Natural killer cell (primary cell): ENCODE measurements around the gene ZNF665. TPM values are rescaled to one million over a fixed set of nuclear protein-coding genes. Genes with fewer than 3 reads are reported as not detected.
"Not testable (repeated sequence)": the region's sequence is repeated elsewhere in the genome, so short reads cannot be mapped to it uniquely, and the experiment has no call there.

Experiments used
- ATAC-seq, 3 donors: fragments of 150-1000 bp in 2 of 3; fragments of 200-7000 bp in 1 of 3; cut with Tn5 transposase; 1 replicate in 1 of 3; 2 replicates in 2 of 3; pipeline ENCODE4 v1.10.0; 2021; ENCODE audit warnings: mild to moderate bottlenecking in 2 of 3, moderate library complexity in 2 of 3
- DNase-seq, 2 donors: peaks; one replicate each; pipeline versions ENCODE4 v3.0.0 to v3.0.0-alpha.2; 2013 to 2021; ENCODE audit warnings: mixed read lengths in 1 of 2
- H3K27ac ChIP-seq: one replicate; pipeline ENCODE4 v1.5.1; 2013; ENCODE audit warnings: mild to moderate bottlenecking, low read length
- H3K27me3 ChIP-seq: one replicate; pipeline ENCODE4 v1.6.1; 2013; ENCODE audit warnings: low read length; ENCODE audit not compliant: control insufficient read depth, insufficient read depth
- H3K36me3 ChIP-seq: one replicate; pipeline ENCODE4 v1.6.1; 2013; ENCODE audit warnings: low read length; ENCODE audit not compliant: control insufficient read depth, insufficient read depth
- H3K4me1 ChIP-seq: one replicate; pipeline ENCODE4 v1.6.1; 2013; ENCODE audit warnings: low read length; ENCODE audit not compliant: control insufficient read depth, insufficient read depth
- H3K4me3 ChIP-seq: one replicate; pipeline ENCODE4 v1.5.1; 2013; ENCODE audit warnings: low read length
- H3K9me3 ChIP-seq: one replicate; pipeline ENCODE4 v1.6.1; 2013; ENCODE audit warnings: low read length; ENCODE audit not compliant: control insufficient read depth, insufficient read depth
- H3K27ac Mint-ChIP-seq, 2 donors: one replicate each; pipeline ENCODE4 v1.8.0; 2022; ENCODE audit warnings: mild to moderate bottlenecking in 2 of 2, mixed read lengths in 2 of 2, moderate library complexity in 1 of 2
- H3K27me3 Mint-ChIP-seq, 2 donors: one replicate each; pipeline ENCODE4 v1.8.0; 2022; ENCODE audit warnings: low read depth in 2 of 2, mixed read lengths in 2 of 2
- H3K36me3 Mint-ChIP-seq: one replicate; pipeline ENCODE4 v1.8.0; 2022; ENCODE audit warnings: mixed read lengths
- H3K4me1 Mint-ChIP-seq, 2 donors: one replicate each; pipeline ENCODE4 v1.8.0; 2022; ENCODE audit warnings: mixed read lengths in 2 of 2
- H3K4me3 Mint-ChIP-seq: one replicate; pipeline ENCODE4 v1.8.0; 2022; ENCODE audit warnings: mild to moderate bottlenecking, moderate library complexity, mixed read lengths
- H3K9me3 Mint-ChIP-seq, 2 donors: one replicate each; pipeline ENCODE4 v1.8.0; 2022; ENCODE audit warnings: mixed read lengths in 2 of 2
- WGBS: methylation state at CpG from one replicate; pipeline ENCODE4 v1.1.7; 2013; ENCODE audit warnings: missing lambda C conversion rate; ENCODE audit not compliant: insufficient coverage; 5-methylcytosine and 5-hydroxymethylcytosine counted together
- intact Hi-C: fragments of 100-400 bp; cut with micrococcal nuclease; formaldehyde crosslinking; loops from one replicate; pipeline ENCODE4 v1.14.2; 2022
- total RNA-seq, 4 donors: library from RNA; stranded (reverse); fragments of 120-200 nt in 1 of 4; gene quantifications; one replicate each; pipeline versions ENCODE4 v1.2.3 to v1.2.4, GENCODE V29; 2013 to 2022
- TF ChIP-seq, protein P1 (sequence below): fragments of 200-600 bp; IDR thresholded peaks from one replicate; pipeline ENCODE4 v1.8.0; 2022; ENCODE audit warnings: antibody characterized with exemption

The ZNF665 gene
- 1 to 10 TPM; 3.4 to 5.3 (median 4.9) TPM for total RNA-seq
- total RNA-seq (2013) = 11.1 TPM

GRCh38 chr19:53192771-53193534, at the start of gene ZNF665:
ZNF665 (minus strand) TSS chr19:53193358; CDS start chr19:53182898, 10,460 bp downstream.
- Histone ChIP-seq H3K4me3 (peak within 1 kb of the TSS; percentile 93), H3K36me3 (no peaks in the 10 kb centered on the region), H3K27me3 (no peaks in the 10 kb centered on the region), H3K27ac (peak within 1 kb of the TSS; percentile 97), H3K4me1 (peaks cover 24% of the 10 kb centered on the region), H3K9me3 (peaks cover 5% of the 10 kb centered on the region)
- Mint-ChIP-seq H3K27me3 (no peaks in the 10 kb centered on the region), H3K36me3 (no peaks in the 10 kb centered on the region), H3K4me1 (peaks cover 29 to 39% of the 10 kb centered on the region in 2 donors), H3K9me3 (peaks cover 0 to 2% of the 10 kb centered on the region in 2 donors), H3K4me3 (peak within 1 kb of the TSS; percentile 70), H3K27ac (peak within 1 kb of the TSS; percentile 94 to 95)
- TF ChIP-seq, protein P1, sequence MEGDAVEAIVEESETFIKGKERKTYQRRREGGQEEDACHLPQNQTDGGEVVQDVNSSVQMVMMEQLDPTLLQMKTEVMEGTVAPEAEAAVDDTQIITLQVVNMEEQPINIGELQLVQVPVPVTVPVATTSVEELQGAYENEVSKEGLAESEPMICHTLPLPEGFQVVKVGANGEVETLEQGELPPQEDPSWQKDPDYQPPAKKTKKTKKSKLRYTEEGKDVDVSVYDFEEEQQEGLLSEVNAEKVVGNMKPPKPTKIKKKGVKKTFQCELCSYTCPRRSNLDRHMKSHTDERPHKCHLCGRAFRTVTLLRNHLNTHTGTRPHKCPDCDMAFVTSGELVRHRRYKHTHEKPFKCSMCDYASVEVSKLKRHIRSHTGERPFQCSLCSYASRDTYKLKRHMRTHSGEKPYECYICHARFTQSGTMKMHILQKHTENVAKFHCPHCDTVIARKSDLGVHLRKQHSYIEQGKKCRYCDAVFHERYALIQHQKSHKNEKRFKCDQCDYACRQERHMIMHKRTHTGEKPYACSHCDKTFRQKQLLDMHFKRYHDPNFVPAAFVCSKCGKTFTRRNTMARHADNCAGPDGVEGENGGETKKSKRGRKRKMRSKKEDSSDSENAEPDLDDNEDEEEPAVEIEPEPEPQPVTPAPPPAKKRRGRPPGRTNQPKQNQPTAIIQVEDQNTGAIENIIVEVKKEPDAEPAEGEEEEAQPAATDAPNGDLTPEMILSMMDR = no peak
- DNase-seq (peak; percentile 82 to 84), ATAC-seq (peak; percentile 68 to 77 (median 73))
- intact Hi-C loops = loop anchor here (1.0 to 10.0 kb wide), 5 partner anchors 35 to 319 kb away; partner anchors contain the start of genes ZNF765, ZNF813 and ZNF845
- WGBS = 2% methylated on average over 52 of the region's 53 CpGs

- DNase-seq (no peak), ATAC-seq (no peak)
- 83% methylated on average over 3 of the region's 4 CpGs for WGBS
- peaks cover 17 to 43% of the 10 kb centered on the region in 2 donors for H3K9me3 Mint-ChIP-seq
- no peak overlapping the region for H3K4me3 Mint-ChIP-seq
- TF ChIP-seq, protein P1 = no peak
- H3K4me3 ChIP-seq = no peak overlapping the region
- no peaks in the 10 kb centered on the region for H3K27me3 ChIP-seq
- H3K36me3 Mint-ChIP-seq = peaks cover 64% of the 10 kb centered on the region
- H3K27me3 Mint-ChIP-seq = no peaks in the 10 kb centered on the region
- intact Hi-C loops = no loop called here
- no peaks in the 10 kb centered on the region for H3K4me1 ChIP-seq
- H3K27ac ChIP-seq = no peak overlapping the region
- no peak overlapping the region for H3K27ac Mint-ChIP-seq
- H3K9me3 ChIP-seq = peaks cover 50% of the 10 kb centered on the region
- no peaks in the 10 kb centered on the region for H3K4me1 Mint-ChIP-seq
- peaks cover 23% of the 10 kb centered on the region for H3K36me3 ChIP-seq
Observed at GRCh38 chr19:53237114-53237777, 44.1 kb upstream of the ZNF665 start.

DNA sequence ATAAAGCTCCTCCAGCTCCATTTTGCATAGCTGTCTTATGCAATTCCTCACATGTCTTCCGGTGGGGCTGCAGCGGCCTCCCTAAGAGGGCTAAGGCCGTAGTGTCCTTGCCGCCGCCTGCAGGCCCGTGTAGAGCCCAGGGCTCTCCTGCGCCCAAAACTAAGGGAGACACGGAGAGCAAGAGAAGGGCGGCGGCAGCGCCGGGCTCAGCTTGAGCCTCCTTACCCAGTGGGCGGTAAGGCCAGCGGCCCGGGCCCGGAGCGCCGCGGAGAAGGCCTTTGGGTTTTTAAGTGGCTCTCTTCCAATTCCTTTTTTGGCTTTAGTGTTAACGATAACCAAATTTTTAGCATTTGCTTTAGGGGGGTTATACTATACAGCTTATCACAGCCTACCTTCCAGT, 31.4 kb upstream of the ZNF665 start:
- ATAC-seq = no peak
- Histone ChIP-seq H3K9me3 (peaks cover 52% of the 10 kb centered on the region), H3K4me1 (no peaks in the 10 kb centered on the region), H3K27ac (no peak overlapping the region), H3K36me3 (no peaks in the 10 kb centered on the region), H3K4me3 (no peak overlapping the region), H3K27me3 (no peaks in the 10 kb centered on the region)
- H3K36me3 Mint-ChIP-seq = peaks cover 39% of the 10 kb centered on the region
- no peaks in the 10 kb centered on the region for H3K4me1 Mint-ChIP-seq
- WGBS = 94% methylated on average over 19 of the region's 20 CpGs
- intact Hi-C loops = no loop called here
- TF ChIP-seq, protein P1 = no peak
- no peak overlapping the region for H3K27ac Mint-ChIP-seq
- H3K4me3 Mint-ChIP-seq = no peak overlapping the region
- H3K9me3 Mint-ChIP-seq = peaks cover 14 to 26% of the 10 kb centered on the region in 2 donors
- H3K27me3 Mint-ChIP-seq = peaks cover 0 to 1% of the 10 kb centered on the region in 2 donors
- DNase-seq = no peak

GRCh38 chr19:53222716-53223115, 29.6 kb upstream of the ZNF665 start:
- ATAC-seq = not testable (repeated sequence)

More at GRCh38 chr19:53222716-53223115, 29.6 kb upstream of the ZNF665 start:
- H3K27me3 ChIP-seq, H3K4me1 Mint-ChIP-seq, intact Hi-C loops, DNase-seq, H3K4me3 Mint-ChIP-seq, H3K4me1 ChIP-seq, H3K4me3 ChIP-seq, H3K27me3 Mint-ChIP-seq, H3K27ac Mint-ChIP-seq, H3K27ac ChIP-seq, H3K36me3 ChIP-seq: not testable (repeated sequence)
- Mint-ChIP-seq H3K36me3 (peaks cover 27% of the 10 kb centered on the region), H3K9me3 (peaks cover 14 to 30% of the 10 kb centered on the region in 2 donors)
- H3K9me3 ChIP-seq = peaks cover 59% of the 10 kb centered on the region
- WGBS = 95% methylated on average over 13 of the region's 28 CpGs
